Stomach (tissue), 4 donors: ENCODE results near the gene ZNF652.

Experiments used
- EP300 ChIP-seq: sonication (generic); formaldehyde crosslinking; IDR thresholded peaks from one replicate; pipeline ENCODE4 v1.6.1; 2017; ENCODE audit warnings: antibody characterized with exemption
- POLR2AphosphoS5 ChIP-seq, 3 donors: sonication (generic); formaldehyde crosslinking; IDR thresholded peaks; one replicate each; pipeline ENCODE4 v1.6.1; 2016; ENCODE audit warnings: antibody characterized with exemption in 3 of 3
- TF ChIP-seq, protein P1 (sequence below), 7 experiments: fragments of 450-650 bp in 4 of 7; fragments of 200-600 bp in 3 of 7; sonication (generic) in 3 of 7; IDR thresholded peaks; one replicate each; pipeline ENCODE4 v1.5.1; 2016 to 2019; ENCODE audit warnings: antibody characterized with exemption in 7 of 7, control low read depth in 2 of 7, mild to moderate bottlenecking in 1 of 7

DNA sequence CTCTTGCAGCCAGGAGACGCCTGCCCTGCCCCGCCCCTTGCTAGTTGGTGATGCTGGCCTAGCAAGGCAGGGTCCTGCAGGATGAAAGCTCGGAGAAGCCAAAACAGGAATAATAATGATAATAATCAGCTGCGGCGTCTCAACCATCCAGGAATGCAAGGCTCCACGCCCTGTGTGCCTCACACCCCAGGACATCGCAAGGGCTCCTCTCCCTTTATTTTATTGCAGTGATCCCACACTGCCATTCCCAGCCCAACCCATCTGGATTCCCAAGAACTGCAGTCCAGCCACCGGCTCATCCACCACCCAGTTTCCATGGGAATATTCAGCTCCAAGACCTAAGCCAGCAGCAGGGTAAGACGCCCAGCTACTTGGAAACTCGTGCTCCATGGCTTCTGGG, 21.0 kb upstream of the ZNF652 start:
- TF ChIP-seq, protein P1, sequence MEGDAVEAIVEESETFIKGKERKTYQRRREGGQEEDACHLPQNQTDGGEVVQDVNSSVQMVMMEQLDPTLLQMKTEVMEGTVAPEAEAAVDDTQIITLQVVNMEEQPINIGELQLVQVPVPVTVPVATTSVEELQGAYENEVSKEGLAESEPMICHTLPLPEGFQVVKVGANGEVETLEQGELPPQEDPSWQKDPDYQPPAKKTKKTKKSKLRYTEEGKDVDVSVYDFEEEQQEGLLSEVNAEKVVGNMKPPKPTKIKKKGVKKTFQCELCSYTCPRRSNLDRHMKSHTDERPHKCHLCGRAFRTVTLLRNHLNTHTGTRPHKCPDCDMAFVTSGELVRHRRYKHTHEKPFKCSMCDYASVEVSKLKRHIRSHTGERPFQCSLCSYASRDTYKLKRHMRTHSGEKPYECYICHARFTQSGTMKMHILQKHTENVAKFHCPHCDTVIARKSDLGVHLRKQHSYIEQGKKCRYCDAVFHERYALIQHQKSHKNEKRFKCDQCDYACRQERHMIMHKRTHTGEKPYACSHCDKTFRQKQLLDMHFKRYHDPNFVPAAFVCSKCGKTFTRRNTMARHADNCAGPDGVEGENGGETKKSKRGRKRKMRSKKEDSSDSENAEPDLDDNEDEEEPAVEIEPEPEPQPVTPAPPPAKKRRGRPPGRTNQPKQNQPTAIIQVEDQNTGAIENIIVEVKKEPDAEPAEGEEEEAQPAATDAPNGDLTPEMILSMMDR (IDR thresholded peaks at IDR 0.05), result no peak
- no peak for TF ChIP-seq EP300
- no peak for TF ChIP-seq POLR2AphosphoS5 (IDR thresholded peaks at IDR 0.05)
